HepG2 (cell line): ENCODE data around the gene SUCLA2. TPM values are rescaled to one million over a fixed set of nuclear protein-coding genes. Genes with fewer than 3 reads are reported as not detected.

ENCODE experiments used
- HNF1A ChIP-seq, 2 experiments: sonication (generic) in 1 of 2; formaldehyde crosslinking in 1 of 2; IDR thresholded peaks; 2 replicates each; pipeline versions ENCODE4 v1.4.0 to v1.6.1; 2016 to 2020; ENCODE audit warnings: borderline replicate concordance in 1 of 2, low read depth in 1 of 2, mild to moderate bottlenecking in 1 of 2, missing genetic modification reagents in 1 of 2
- NKX3-1 ChIP-seq: sonication (generic); formaldehyde crosslinking; IDR thresholded peaks from 2 replicates; pipeline ENCODE4 v1.5.0; 2020; ENCODE audit warnings: missing genetic modification reagents
- SOX5 ChIP-seq: IDR thresholded peaks from 2 replicates; pipeline ENCODE4 v1.6.1; 2016; ENCODE audit warnings: borderline replicate concordance
- TBX3 ChIP-seq: fragments of 450-650 bp; IDR thresholded peaks from 2 replicates; pipeline ENCODE4 v1.6.1; 2017; ENCODE audit warnings: antibody characterized with exemption, mild to moderate bottlenecking, inconsistent platforms, borderline replicate concordance
- WIZ ChIP-seq: sonication (generic); formaldehyde crosslinking; IDR thresholded peaks from 2 replicates; pipeline ENCODE4 v1.5.1; 2020; ENCODE audit warnings: mild to moderate bottlenecking, missing genetic modification reagents
- ZNF558 ChIP-seq: sonication (generic); formaldehyde crosslinking; IDR thresholded peaks from 2 replicates; pipeline ENCODE4 v1.9.0; 2022; ENCODE audit warnings: mild to moderate bottlenecking, missing genetic modification reagents, borderline replicate concordance
- ZNF776 ChIP-seq: sonication (generic); formaldehyde crosslinking; IDR thresholded peaks from 2 replicates; pipeline ENCODE4 v1.4.0; 2020; ENCODE audit warnings: mild to moderate bottlenecking, missing genetic modification reagents
- ZSCAN21 ChIP-seq: sonication (generic); formaldehyde crosslinking; IDR thresholded peaks from 2 replicates; pipeline ENCODE4 v1.8.0; 2022; ENCODE audit warnings: mild to moderate bottlenecking, missing genetic modification reagents, moderate library complexity, borderline replicate concordance
- polyA plus RNA-seq, 8 experiments: library from polyadenylated mRNA; depleted of rRNA in 3 of 8; stranded (reverse) in 7 of 8; unstranded in 1 of 8; fragments of >200 nt; fragmentation: Illumina TruSeq in 4 of 8; extraction: Trizol in 4 of 8; gene quantifications; 2 replicates each; pipeline versions ENCODE4 v1.2.1 to v1.2.3, GENCODE V29; 2011 to 2016; ENCODE audit warnings: low read depth in 4 of 8, missing spikeins in 1 of 8, mixed read lengths in 1 of 8; ENCODE audit not compliant: insufficient read depth in 1 of 8
- total RNA-seq, 5 experiments: library from RNA; depleted of rRNA; stranded (reverse); fragments of >200 nt; fragmentation: Illumina TruSeq; extraction: Trizol; gene quantifications; 2 replicates each; pipeline ENCODE4 v1.2.3, GENCODE V29; 2016; ENCODE audit warnings: low read depth in 1 of 5
- TF ChIP-seq, protein P1 (sequence below): sonication (generic); formaldehyde crosslinking; IDR thresholded peaks from 2 replicates; pipeline ENCODE4 v1.8.0; 2022; ENCODE audit warnings: mild to moderate bottlenecking, missing genetic modification reagents, moderate library complexity
- TF ChIP-seq, protein P2 (sequence below): conservative IDR thresholded peaks from 2 replicates; pipeline ENCODE4 v1.6.1; 2018; ENCODE audit warnings: missing genetic modification reagents
- TF ChIP-seq, protein P3 (sequence below): sonication (generic); formaldehyde crosslinking; IDR thresholded peaks from 2 replicates; pipeline ENCODE4 v1.4.0; 2020; ENCODE audit warnings: mild to moderate bottlenecking, missing genetic modification reagents, borderline replicate concordance

SUCLA2 gene
- total and polyA plus RNA-seq, 2 of the 13 experiments (the other 11 are each of a cell fraction or from before 2014, with no cell fraction given), result 28.4 to 77.1 TPM

GRCh38 chr13:47932950-47933923 is 67.8 kb downstream of the SUCLA2 start (continued):
- TF ChIP-seq SOX5 (CRISPR knock-in tag), result peak; percentile 58; the same call in 1 of the 2 replicates
- no peak for TF ChIP-seq WIZ (CRISPR knock-in tag)
- no peak for TF ChIP-seq TBX3
- TF ChIP-seq, protein P1, sequence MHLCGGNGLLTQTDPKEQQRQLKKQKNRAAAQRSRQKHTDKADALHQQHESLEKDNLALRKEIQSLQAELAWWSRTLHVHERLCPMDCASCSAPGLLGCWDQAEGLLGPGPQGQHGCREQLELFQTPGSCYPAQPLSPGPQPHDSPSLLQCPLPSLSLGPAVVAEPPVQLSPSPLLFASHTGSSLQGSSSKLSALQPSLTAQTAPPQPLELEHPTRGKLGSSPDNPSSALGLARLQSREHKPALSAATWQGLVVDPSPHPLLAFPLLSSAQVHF (CRISPR knock-in tag), result no peak
- TF ChIP-seq HNF1A (IDR thresholded peaks at IDR 0.05; ENCODE audit: low read depth), result no peak
- TF ChIP-seq HNF1A (CRISPR knock-in tag; IDR thresholded peaks at IDR 0.05; ENCODE audit: borderline replicate concordance), result no peak
- TF ChIP-seq, protein P2, sequence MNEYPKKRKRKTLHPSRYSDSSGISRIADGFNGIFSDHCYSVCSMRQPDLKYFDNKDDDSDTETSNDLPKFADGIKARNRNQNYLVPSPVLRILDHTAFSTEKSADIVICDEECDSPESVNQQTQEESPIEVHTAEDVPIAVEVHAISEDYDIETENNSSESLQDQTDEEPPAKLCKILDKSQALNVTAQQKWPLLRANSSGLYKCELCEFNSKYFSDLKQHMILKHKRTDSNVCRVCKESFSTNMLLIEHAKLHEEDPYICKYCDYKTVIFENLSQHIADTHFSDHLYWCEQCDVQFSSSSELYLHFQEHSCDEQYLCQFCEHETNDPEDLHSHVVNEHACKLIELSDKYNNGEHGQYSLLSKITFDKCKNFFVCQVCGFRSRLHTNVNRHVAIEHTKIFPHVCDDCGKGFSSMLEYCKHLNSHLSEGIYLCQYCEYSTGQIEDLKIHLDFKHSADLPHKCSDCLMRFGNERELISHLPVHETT (CRISPR knock-in tag), result no peak
- TF ChIP-seq ZSCAN21, result no peak
- no peak for TF ChIP-seq ZNF776 (CRISPR knock-in tag)
- TF ChIP-seq NKX3-1 (CRISPR knock-in tag), result 0 out of 2 replicates have a peak, but pooled peaks have one; percentile 41
- TF ChIP-seq ZNF558, result no peak
- TF ChIP-seq, protein P3, sequence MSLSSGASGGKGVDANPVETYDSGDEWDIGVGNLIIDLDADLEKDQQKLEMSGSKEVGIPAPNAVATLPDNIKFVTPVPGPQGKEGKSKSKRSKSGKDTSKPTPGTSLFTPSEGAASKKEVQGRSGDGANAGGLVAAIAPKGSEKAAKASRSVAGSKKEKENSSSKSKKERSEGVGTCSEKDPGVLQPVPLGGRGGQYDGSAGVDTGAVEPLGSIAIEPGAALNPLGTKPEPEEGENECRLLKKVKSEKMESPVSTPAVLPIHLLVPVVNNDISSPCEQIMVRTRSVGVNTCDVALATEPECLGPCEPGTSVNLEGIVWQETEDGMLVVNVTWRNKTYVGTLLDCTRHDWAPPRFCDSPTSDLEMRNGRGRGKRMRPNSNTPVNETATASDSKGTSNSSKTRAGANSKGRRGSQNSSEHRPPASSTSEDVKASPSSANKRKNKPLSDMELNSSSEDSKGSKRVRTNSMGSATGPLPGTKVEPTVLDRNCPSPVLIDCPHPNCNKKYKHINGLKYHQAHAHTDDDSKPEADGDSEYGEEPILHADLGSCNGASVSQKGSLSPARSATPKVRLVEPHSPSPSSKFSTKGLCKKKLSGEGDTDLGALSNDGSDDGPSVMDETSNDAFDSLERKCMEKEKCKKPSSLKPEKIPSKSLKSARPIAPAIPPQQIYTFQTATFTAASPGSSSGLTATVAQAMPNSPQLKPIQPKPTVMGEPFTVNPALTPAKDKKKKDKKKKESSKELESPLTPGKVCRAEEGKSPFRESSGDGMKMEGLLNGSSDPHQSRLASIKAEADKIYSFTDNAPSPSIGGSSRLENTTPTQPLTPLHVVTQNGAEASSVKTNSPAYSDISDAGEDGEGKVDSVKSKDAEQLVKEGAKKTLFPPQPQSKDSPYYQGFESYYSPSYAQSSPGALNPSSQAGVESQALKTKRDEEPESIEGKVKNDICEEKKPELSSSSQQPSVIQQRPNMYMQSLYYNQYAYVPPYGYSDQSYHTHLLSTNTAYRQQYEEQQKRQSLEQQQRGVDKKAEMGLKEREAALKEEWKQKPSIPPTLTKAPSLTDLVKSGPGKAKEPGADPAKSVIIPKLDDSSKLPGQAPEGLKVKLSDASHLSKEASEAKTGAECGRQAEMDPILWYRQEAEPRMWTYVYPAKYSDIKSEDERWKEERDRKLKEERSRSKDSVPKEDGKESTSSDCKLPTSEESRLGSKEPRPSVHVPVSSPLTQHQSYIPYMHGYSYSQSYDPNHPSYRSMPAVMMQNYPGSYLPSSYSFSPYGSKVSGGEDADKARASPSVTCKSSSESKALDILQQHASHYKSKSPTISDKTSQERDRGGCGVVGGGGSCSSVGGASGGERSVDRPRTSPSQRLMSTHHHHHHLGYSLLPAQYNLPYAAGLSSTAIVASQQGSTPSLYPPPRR (CRISPR knock-in tag), result no peak
- TF ChIP-seq, all 625 proteins: peak for 14
